ENCODE measurements around the gene MRPL4.

- TF ChIP-seq CTCF (IDR thresholded peaks at IDR 0.05) (no peak), POLR2A (IDR thresholded peaks at IDR 0.05) (no peak)
These were observed 43.4 kb downstream of the MRPL4 start for GRCh38 chr19:10295305-10295846.

All from uterus (tissue), 2 donors.